ENCODE results near the gene CENPL.
"Not testable (repeated sequence)": the region's sequence is repeated elsewhere in the genome, so short reads cannot be mapped to it uniquely, and the experiment has no call there.

The CENPL gene

DNA sequence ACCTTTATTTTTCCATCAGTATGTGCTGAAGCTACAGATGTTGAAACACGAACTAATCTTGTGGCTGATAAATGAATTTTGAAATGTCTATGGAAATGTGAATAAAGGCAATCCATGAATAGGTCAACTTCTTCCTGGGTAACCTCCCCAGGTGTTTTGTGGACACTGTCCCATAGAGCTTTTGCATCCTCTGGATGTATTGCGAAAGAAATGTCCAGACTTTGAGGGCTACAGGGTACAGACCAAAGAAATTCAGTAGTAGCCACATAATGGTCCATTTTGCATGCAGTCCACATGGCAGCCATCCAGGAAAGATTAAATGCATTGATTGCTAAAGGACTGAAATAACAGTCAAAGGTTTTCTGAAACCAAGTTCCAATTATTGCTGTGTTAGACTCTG, 21.7 kb downstream of the CENPL start:
- Histone ChIP-seq H3K9me3 (no peaks in the 10 kb centered on the region), H4K20me1 (no peaks in the 10 kb centered on the region)

GRCh38 chr1:173799995-173800394, 24.7 kb downstream of the CENPL start:
- not testable (repeated sequence) for H3K27me3 ChIP-seq, H3K4me2 ChIP-seq, H4K20me1 ChIP-seq, H3K4me1 ChIP-seq, H3K27ac ChIP-seq, H3K4me3 ChIP-seq, H3K9ac ChIP-seq
- Histone ChIP-seq H3K9me3 (peaks cover 19% of the 10 kb centered on the region), H3K36me3 (peaks cover 97% of the 10 kb centered on the region)

More for the DNA sequence above, 21.7 kb downstream of the CENPL start:
- no peaks in the 10 kb centered on the region for H3K4me1 ChIP-seq
- H3K27me3 ChIP-seq: no peaks in the 10 kb centered on the region
- TF ChIP-seq Cebpa-rat (IDR thresholded peaks at IDR 0.05): peak; percentile 21; the same call in 1 of the 2 replicates
- no peak overlapping the region for H3K9ac ChIP-seq
- no peak overlapping the region for H3K27ac ChIP-seq
- no peak overlapping the region for H3K4me2 ChIP-seq
- peaks cover 97% of the 10 kb centered on the region for H3K36me3 ChIP-seq
- no peak overlapping the region for H3K4me3 ChIP-seq

DNA sequence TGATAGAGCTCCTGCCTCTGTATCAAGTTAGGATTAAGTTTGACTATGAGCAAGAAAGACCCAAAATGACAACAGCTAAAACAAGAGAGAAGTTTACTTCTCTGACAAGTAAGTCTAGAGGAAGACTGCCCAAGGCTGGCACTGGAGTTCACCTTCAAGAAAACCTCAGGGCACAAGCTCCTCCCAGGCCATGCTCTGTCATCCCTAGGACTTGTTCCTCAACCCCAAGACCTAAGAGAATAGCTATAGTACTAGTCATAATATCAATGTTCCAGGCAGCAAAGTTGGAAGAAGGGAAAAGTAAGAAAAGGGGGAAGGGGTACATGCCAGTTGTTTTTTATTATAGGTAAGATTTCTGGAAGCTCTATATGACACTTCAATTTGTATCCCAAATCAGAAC, 26.6 kb downstream of the CENPL start:
- no peaks in the 10 kb centered on the region for H4K20me1 ChIP-seq
- peaks cover 19% of the 10 kb centered on the region for H3K9me3 ChIP-seq
- H3K4me3 ChIP-seq: no peak overlapping the region
- peaks cover 88% of the 10 kb centered on the region for H3K36me3 ChIP-seq
- H3K27me3 ChIP-seq: no peaks in the 10 kb centered on the region
- TF ChIP-seq Cebpa-rat (IDR thresholded peaks at IDR 0.05): no peak
- no peaks in the 10 kb centered on the region for H3K4me1 ChIP-seq
- H3K4me2 ChIP-seq: no peak overlapping the region
- no peak overlapping the region for H3K27ac ChIP-seq
- H3K9ac ChIP-seq: no peak overlapping the region

- no peak overlapping the region for H3K9ac ChIP-seq
- no peaks in the 10 kb centered on the region for H3K27me3 ChIP-seq
- H3K4me3 ChIP-seq: no peak overlapping the region
- H3K27ac ChIP-seq: no peak overlapping the region
- no peaks in the 10 kb centered on the region for H3K4me1 ChIP-seq
- H3K36me3 ChIP-seq: peaks cover 66% of the 10 kb centered on the region
- no peak overlapping the region for H3K4me2 ChIP-seq
- no peaks in the 10 kb centered on the region for H3K9me3 ChIP-seq
- no peak for TF ChIP-seq Cebpa-rat (IDR thresholded peaks at IDR 0.05)
- H4K20me1 ChIP-seq: no peaks in the 10 kb centered on the region
Observed at GRCh38 chr1:173789841-173790240, 34.8 kb downstream of the CENPL start.

DNA sequence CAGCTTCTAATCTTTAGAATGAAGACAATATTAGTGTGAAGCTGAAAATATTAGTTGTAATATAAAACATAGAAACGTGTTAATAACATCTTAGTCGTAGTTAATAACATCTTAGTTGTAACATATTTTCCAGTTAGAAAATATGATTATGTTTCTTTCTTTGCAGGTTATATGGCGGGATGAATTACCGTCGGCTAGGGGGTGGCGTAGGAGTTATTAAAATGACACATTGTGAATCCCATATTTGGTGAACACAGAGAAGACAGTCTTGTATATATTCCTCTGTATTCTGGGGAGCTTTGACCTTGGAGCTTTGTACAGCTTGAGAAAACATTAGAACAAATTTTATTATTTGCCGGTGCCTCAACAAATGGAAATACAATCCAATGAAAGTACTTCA, 39.7 kb downstream of the CENPL start:
- Histone ChIP-seq H3K4me1 (no peaks in the 10 kb centered on the region), H4K20me1 (no peaks in the 10 kb centered on the region), H3K4me3 (no peak overlapping the region), H3K9ac (no peak overlapping the region), H3K4me2 (no peak overlapping the region), H3K9me3 (no peaks in the 10 kb centered on the region), H3K27ac (no peak overlapping the region), H3K27me3 (no peaks in the 10 kb centered on the region), H3K36me3 (peaks cover 83% of the 10 kb centered on the region)
- TF ChIP-seq Cebpa-rat (IDR thresholded peaks at IDR 0.05): no peak

DNA sequence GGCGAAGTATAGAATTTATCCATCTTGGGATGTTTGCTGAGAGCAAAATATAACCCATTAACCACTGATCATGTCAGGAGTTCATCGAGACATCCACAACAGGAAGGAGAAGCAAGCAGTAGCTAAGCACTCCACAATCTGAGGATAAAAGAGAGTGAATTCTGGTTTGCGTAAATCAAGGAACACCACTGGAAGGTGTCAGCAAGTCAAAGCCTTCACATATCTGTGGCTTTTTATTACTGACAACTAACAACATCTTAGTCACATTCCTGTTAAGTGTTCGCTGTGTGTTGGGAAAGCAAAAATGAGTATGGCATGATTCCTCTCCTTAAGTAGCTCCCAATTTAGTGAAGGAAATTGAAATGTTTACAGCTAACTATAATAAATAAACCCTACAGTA, 44.7 kb downstream of the CENPL start:
- H3K9ac ChIP-seq: no peak overlapping the region
- no peaks in the 10 kb centered on the region for H3K9me3 ChIP-seq
- no peaks in the 10 kb centered on the region for H3K4me1 ChIP-seq
- no peaks in the 10 kb centered on the region for H3K27me3 ChIP-seq
- no peaks in the 10 kb centered on the region for H4K20me1 ChIP-seq
- no peak overlapping the region for H3K4me2 ChIP-seq
- TF ChIP-seq Cebpa-rat (IDR thresholded peaks at IDR 0.05): no peak
- H3K36me3 ChIP-seq: peaks cover 90% of the 10 kb centered on the region
- H3K4me3 ChIP-seq: no peak overlapping the region
- no peak overlapping the region for H3K27ac ChIP-seq

DNA sequence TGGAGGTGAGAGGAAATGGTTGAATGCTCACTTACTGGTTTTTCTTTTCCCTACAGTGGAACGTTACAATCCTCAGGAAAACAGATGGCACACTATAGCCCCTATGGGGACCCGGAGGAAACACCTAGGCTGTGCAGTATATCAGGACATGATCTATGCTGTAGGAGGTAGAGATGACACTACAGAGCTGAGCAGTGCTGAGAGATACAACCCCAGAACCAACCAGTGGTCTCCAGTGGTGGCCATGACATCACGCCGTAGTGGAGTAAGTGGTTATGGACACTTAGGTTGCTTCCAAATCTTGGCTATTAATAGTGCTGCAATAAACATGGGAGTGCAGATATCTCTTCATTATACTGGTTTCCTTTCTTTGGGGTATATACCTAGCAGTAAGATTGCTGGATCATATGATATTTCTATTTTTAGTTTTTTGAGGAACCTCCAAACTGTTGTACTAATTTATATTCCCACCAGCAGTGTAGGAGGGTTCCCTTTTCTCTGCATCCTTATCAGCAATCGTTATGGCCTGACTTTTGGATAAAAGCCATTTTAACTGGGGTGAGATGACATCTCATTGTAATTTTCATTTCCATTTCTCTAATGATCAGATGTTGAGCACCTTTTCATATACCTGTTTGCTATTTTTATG, 49.0 kb downstream of the CENPL start:
- no peaks in the 10 kb centered on the region for H3K27me3 ChIP-seq
- H3K9ac ChIP-seq: no peak overlapping the region
- no peak overlapping the region for H3K4me3 ChIP-seq
- peaks cover 73% of the 10 kb centered on the region for H3K36me3 ChIP-seq
- H3K9me3 ChIP-seq: no peaks in the 10 kb centered on the region
- no peaks in the 10 kb centered on the region for H4K20me1 ChIP-seq
- no peak overlapping the region for H3K27ac ChIP-seq
- TF ChIP-seq Cebpa-rat (IDR thresholded peaks at IDR 0.05): no peak
- H3K4me2 ChIP-seq: no peak overlapping the region
- no peaks in the 10 kb centered on the region for H3K4me1 ChIP-seq

- H4K20me1 ChIP-seq: no peaks in the 10 kb centered on the region
- no peak overlapping the region for H3K4me2 ChIP-seq
- no peaks in the 10 kb centered on the region for H3K9me3 ChIP-seq
- H3K9ac ChIP-seq: no peak overlapping the region
- no peak overlapping the region for H3K27ac ChIP-seq
- TF ChIP-seq Cebpa-rat (IDR thresholded peaks at IDR 0.05): no peak
- H3K27me3 ChIP-seq: no peaks in the 10 kb centered on the region
- no peak overlapping the region for H3K4me3 ChIP-seq
- H3K36me3 ChIP-seq: peaks cover 57% of the 10 kb centered on the region
- H3K4me1 ChIP-seq: no peaks in the 10 kb centered on the region
Observed at GRCh38 chr1:173771560-173771959, 53.1 kb downstream of the CENPL start.

GRCh38 chr1:173770330-173770729, 54.4 kb downstream of the CENPL start:
- H4K20me1 ChIP-seq, H3K4me2 ChIP-seq, H3K4me3 ChIP-seq, H3K9ac ChIP-seq, H3K4me1 ChIP-seq, H3K27ac ChIP-seq, H3K27me3 ChIP-seq, H3K9me3 ChIP-seq: not testable (repeated sequence)
- peaks cover 52% of the 10 kb centered on the region for H3K36me3 ChIP-seq

- Histone ChIP-seq H3K4me1 (no peaks in the 10 kb centered on the region), H4K20me1 (no peaks in the 10 kb centered on the region), H3K4me2 (no peak overlapping the region), H3K27me3 (no peaks in the 10 kb centered on the region), H3K4me3 (no peak overlapping the region), H3K9ac (no peak overlapping the region), H3K36me3 (peaks cover 50% of the 10 kb centered on the region), H3K9me3 (peaks cover 6% of the 10 kb centered on the region), H3K27ac (no peak overlapping the region)
- no peak for TF ChIP-seq Cebpa-rat (IDR thresholded peaks at IDR 0.05)
Observed at GRCh38 chr1:173768827-173769226, 55.9 kb downstream of the CENPL start.

- Histone ChIP-seq H3K4me3 (no peak overlapping the region), H3K27me3 (no peaks in the 10 kb centered on the region), H3K36me3 (peaks cover 52% of the 10 kb centered on the region), H3K9me3 (peaks cover 13% of the 10 kb centered on the region), H3K27ac (no peak overlapping the region), H3K4me2 (no peak overlapping the region), H3K9ac (no peak overlapping the region), H4K20me1 (no peaks in the 10 kb centered on the region), H3K4me1 (no peaks in the 10 kb centered on the region)
- TF ChIP-seq Cebpa-rat (IDR thresholded peaks at IDR 0.05): no peak
Observed at GRCh38 chr1:173768206-173768605, 56.5 kb downstream of the CENPL start.

- not testable (repeated sequence) for H3K4me1 ChIP-seq, H3K4me2 ChIP-seq
Observed at GRCh38 chr1:173764331-173764730, 60.4 kb downstream of the CENPL start.

More at GRCh38 chr1:173764331-173764730, 60.4 kb downstream of the CENPL start:
- Histone ChIP-seq H3K9me3 (peaks cover 39% of the 10 kb centered on the region), H3K36me3 (peaks cover 77% of the 10 kb centered on the region)
- not testable (repeated sequence) for H3K4me3 ChIP-seq, H3K27ac ChIP-seq, H4K20me1 ChIP-seq, H3K27me3 ChIP-seq, H3K9ac ChIP-seq
